GM19238 (cell line): ENCODE data around the gene GATD1.

Source experiments
- DNase-seq: peaks from one replicate; pipeline ENCODE4 v3.0.0; 2011; ENCODE audit warnings: low spot score; ENCODE audit not compliant: insufficient read length

Gene GATD1

GRCh38 chr11:728901-729491 is 48.3 kb downstream of the GATD1 start:
- no peak for DNase-seq

- DNase-seq, result peak; percentile 94
Observed at GRCh38 chr11:727859-728748, 49.2 kb downstream of the GATD1 start.

GRCh38 chr11:727281-727701 is 50.0 kb downstream of the GATD1 start:
- DNase-seq, result peak; percentile 13

- DNase-seq, result no peak
Observed at GRCh38 chr11:726278-727220, 50.7 kb downstream of the GATD1 start.

GRCh38 chr11:725624-726202 is 51.6 kb downstream of the GATD1 start:
- no peak for DNase-seq

GRCh38 chr11:724778-725386 is 52.4 kb downstream of the GATD1 start:
- DNase-seq, result no peak

GRCh38 chr11:724049-724777 is 53.1 kb downstream of the GATD1 start:
- no peak for DNase-seq

GRCh38 chr11:723120-723883 is 54.0 kb downstream of the GATD1 start:
- no peak for DNase-seq

GRCh38 chr11:722346-722811 is 54.9 kb downstream of the GATD1 start:
- no peak for DNase-seq

GRCh38 chr11:721741-722345 is 55.4 kb downstream of the GATD1 start:
- no peak for DNase-seq

GRCh38 chr11:721247-721740 is 56.0 kb downstream of the GATD1 start:
- no peak for DNase-seq

GRCh38 chr11:720642-721246 is 56.5 kb downstream of the GATD1 start:
- DNase-seq, result no peak

- no peak for DNase-seq
Observed at GRCh38 chr11:720017-720641, 57.2 kb downstream of the GATD1 start.

GRCh38 chr11:719214-720016 is 57.9 kb downstream of the GATD1 start:
- DNase-seq, result no peak
